Right lobe of liver (tissue), 6 donors: ENCODE results near the gene ANAPC13. TPM values are rescaled to one million over a fixed set of nuclear protein-coding genes. Genes with fewer than 3 reads are reported as not detected.

Experiments
- ATAC-seq, 4 donors: fragments of 200-7000 bp; cut with Tn5 transposase; one replicate each; pipeline ENCODE4 v1.9.1; 2020; ENCODE audit warnings: mild to moderate bottlenecking in 4 of 4, moderate library complexity in 4 of 4
- DNase-seq, 3 donors: peaks; one replicate each; pipeline ENCODE4 v3.0.0-alpha.2; 2020
- H3K27ac ChIP-seq, 3 donors: fragments of 200-600 bp; one replicate each; pipeline ENCODE4 v1.8.0; 2022
- H3K27me3 ChIP-seq, 2 donors: fragments of 200-600 bp; one replicate each; pipeline ENCODE4 v1.8.0; 2022
- H3K36me3 ChIP-seq, 4 donors: fragments of 200-600 bp; sonication (generic) in 1 of 4; one replicate each; pipeline versions ENCODE4 v1.5.1 to v1.8.0; 2017 to 2022; ENCODE audit warnings: control low read depth in 1 of 4
- H3K4me1 ChIP-seq, 4 donors: fragments of 200-600 bp; sonication (generic) in 1 of 4; one replicate each; pipeline versions ENCODE4 v1.5.1 to v1.8.0; 2017 to 2022; ENCODE audit warnings: control low read depth in 1 of 4
- H3K4me3 ChIP-seq, 3 donors: fragments of 200-600 bp; one replicate each; pipeline ENCODE4 v1.8.0; 2022
- H3K9me3 ChIP-seq, 4 donors: fragments of 200-600 bp; sonication (generic) in 1 of 4; one replicate each; pipeline versions ENCODE4 v1.5.1 to v1.8.0; 2017 to 2022; ENCODE audit warnings: control low read depth in 1 of 4
- CTCF ChIP-seq, 4 donors: fragments of 200-600 bp in 3 of 4; fragments of 450-650 bp in 1 of 4; IDR thresholded peaks; one replicate each; pipeline versions ENCODE4 v1.5.1 to v1.8.0; 2016 to 2022; ENCODE audit warnings: antibody characterized with exemption in 4 of 4, mild to moderate bottlenecking in 2 of 4
- POLR2A ChIP-seq: fragments of 450-650 bp; IDR thresholded peaks from one replicate; pipeline ENCODE4 v1.6.1; 2017; ENCODE audit warnings: antibody characterized with exemption, mild to moderate bottlenecking
- WGBS: methylation state at CpG from one replicate; pipeline ENCODE4 v1.1.6; 2018; ENCODE audit warnings: low coverage, low lambda C conversion rate; ENCODE audit not compliant: insufficient coverage; ENCODE audit errors: missing lambda C conversion rate; 5-methylcytosine and 5-hydroxymethylcytosine counted together
- intact Hi-C, 2 donors: fragments of 100-400 bp; cut with DNase I; formaldehyde crosslinking; loops; one replicate each; pipeline versions ENCODE4 v1.11.2 to v1.14.1; 2022
- total RNA-seq, 6 experiments: library from RNA; depleted of rRNA in 2 of 6; stranded (reverse); fragments of >200 nt in 2 of 6; fragmentation: NEBNext Ultra II Directional in 3 of 6; extraction: Animal tissue kit (Norgen Biotek cat#: 25700) in 3 of 6; gene quantifications; one replicate each; pipeline versions ENCODE4 v1.1.0 to v1.2.4, GENCODE V29; 2016 to 2023
- donor health status: DM: no; HTN: yes; CAD: no.
- donor health status: DM: no; HTN: no; CAD: no.
- donor health status: DM: no; HTN: no; CAD: no.
- donor health status: DM: no; HTN: yes; CAD: no.
- donor health status: DM: no; HTN: yes; CAD: no.

ANAPC13 gene
- total RNA-seq, 6 experiments from 2014 or later: 23.1 to 46.6 (median 31.7) TPM

- Histone ChIP-seq H3K27ac (no peak overlapping the region), H3K36me3 (peaks cover 0 to under 1% (median 0%) of the 10 kb centered on the region in 4 donors), H3K4me3 (no peak overlapping the region), H3K27me3 (no peaks in the 10 kb centered on the region), H3K9me3 (peaks cover 0 to 9% (median 3%) of the 10 kb centered on the region in 4 donors), H3K4me1 (no peaks in the 10 kb centered on the region)
- intact Hi-C loops: no loop called here
- DNase-seq (peak in 1 of 3 donors; percentile 48), ATAC-seq (peak in 3 of 4 donors; percentile 17 to 21 (median 19))
- TF ChIP-seq POLR2A (no peak), CTCF (IDR thresholded peaks at IDR 0.05) (peak in 1 of 4 donors; percentile 7)
- no CpG with 5 or more reads among the region's 4 CpGs for WGBS
Measured at GRCh38 chr3:134527037-134527436, 41.3 kb upstream of the ANAPC13 start.

- intact Hi-C loops: no loop called here
- 100% methylated on average over 1 of the region's 1 CpG for WGBS
Measured at GRCh38 chr3:134526319-134526718, 40.5 kb upstream of the ANAPC13 start.

GRCh38 chr3:134525293-134525692, 39.5 kb upstream of the ANAPC13 start:
- no peaks in the 10 kb centered on the region for H3K4me1 ChIP-seq
- DNase-seq (no peak), ATAC-seq (no peak)
- TF ChIP-seq CTCF (IDR thresholded peaks at IDR 0.05) (no peak), POLR2A (no peak)
- intact Hi-C loops: no loop called here
- no peak overlapping the region for H3K4me3 ChIP-seq
- H3K27ac ChIP-seq: no peak overlapping the region
- no peaks in the 10 kb centered on the region for H3K36me3 ChIP-seq
- H3K27me3 ChIP-seq: no peaks in the 10 kb centered on the region
- peaks cover 0 to 9% (median 3%) of the 10 kb centered on the region in 4 donors for H3K9me3 ChIP-seq

More at GRCh38 chr3:134526319-134526718, 40.5 kb upstream of the ANAPC13 start:
- DNase-seq (no peak), ATAC-seq (no peak)
- no peak overlapping the region for H3K4me3 ChIP-seq
- no peaks in the 10 kb centered on the region for H3K36me3 ChIP-seq
- no peaks in the 10 kb centered on the region for H3K4me1 ChIP-seq
- no peaks in the 10 kb centered on the region for H3K27me3 ChIP-seq
- TF ChIP-seq CTCF (IDR thresholded peaks at IDR 0.05): no peak
- TF ChIP-seq POLR2A: no peak
- peaks cover 0 to 9% (median 3%) of the 10 kb centered on the region in 4 donors for H3K9me3 ChIP-seq
- H3K27ac ChIP-seq: no peak overlapping the region

- TF ChIP-seq CTCF (IDR thresholded peaks at IDR 0.05) (no peak), POLR2A (no peak)
- intact Hi-C loops: no loop called here
- no peak for DNase-seq
Measured at GRCh38 chr3:134522541-134522940, 36.8 kb upstream of the ANAPC13 start.

GRCh38 chr3:134517791-134518190, 32.0 kb upstream of the ANAPC13 start:
- ATAC-seq (peak in 3 of 4 donors; percentile 34 to 87 (median 42)), DNase-seq (no peak)
- H3K4me1 ChIP-seq: no peaks in the 10 kb centered on the region
- no peaks in the 10 kb centered on the region for H3K27me3 ChIP-seq
- no peak overlapping the region for H3K4me3 ChIP-seq
- no peak for TF ChIP-seq CTCF (IDR thresholded peaks at IDR 0.05)
- no peak for TF ChIP-seq POLR2A
- H3K27ac ChIP-seq: peak overlapping the region in 1 of 3 donors; percentile 6
- H3K9me3 ChIP-seq: peaks cover 0 to 5% (median 0%) of the 10 kb centered on the region in 4 donors
- intact Hi-C loops: no loop called here
- H3K36me3 ChIP-seq: no peaks in the 10 kb centered on the region

More at GRCh38 chr3:134522541-134522940, 36.8 kb upstream of the ANAPC13 start:
- no peak overlapping the region for H3K4me3 ChIP-seq
- no peak overlapping the region for H3K27ac ChIP-seq
- H3K9me3 ChIP-seq: peaks cover 0 to 10% (median 5%) of the 10 kb centered on the region in 4 donors
- WGBS: 98% methylated on average over 5 of the region's 6 CpGs
- no peak for ATAC-seq
- H3K36me3 ChIP-seq: no peaks in the 10 kb centered on the region
- H3K4me1 ChIP-seq: no peaks in the 10 kb centered on the region
- no peaks in the 10 kb centered on the region for H3K27me3 ChIP-seq
